Right atrium auricular region (tissue), 2 donors: Measurements from ENCODE around the gene NUS1. TPM values are rescaled to one million over a fixed set of nuclear protein-coding genes. Genes with fewer than 3 reads are reported as not detected.
"Not testable (repeated sequence)": the region's sequence is repeated elsewhere in the genome, so short reads cannot be mapped to it uniquely, and the experiment has no call there.

Experiments used
- DNase-seq: peaks from one replicate; pipeline ENCODE4 v3.0.0-alpha.2; 2019; ENCODE audit warnings: low spot score
- H3K27ac ChIP-seq, 2 donors: fragments of 200-600 bp; sonication (generic); 1 replicate in 1 of 2; 2 replicates in 1 of 2; pipeline ENCODE4 v1.5.1; 2016 to 2019
- H3K27me3 ChIP-seq, 2 donors: fragments of 200-600 bp; sonication (generic); one replicate each; pipeline versions ENCODE4 v1.5.1 to v1.6.0; 2017 to 2019
- H3K36me3 ChIP-seq: fragments of 200-600 bp; sonication (generic); one replicate; pipeline ENCODE4 v1.5.1; 2016
- H3K4me1 ChIP-seq, 2 donors: fragments of 200-600 bp; sonication (generic); one replicate each; pipeline versions ENCODE4 v1.5.1 to v1.6.0; 2017 to 2019
- H3K4me3 ChIP-seq, 2 donors: fragments of 200-600 bp; sonication (generic); 1 replicate in 1 of 2; 2 replicates in 1 of 2; pipeline ENCODE4 v1.5.1; 2017 to 2019; ENCODE audit warnings: mild to moderate bottlenecking in 1 of 2, moderate library complexity in 1 of 2
- H3K9me3 ChIP-seq, 2 donors: fragments of 200-600 bp; sonication (generic); one replicate each; pipeline ENCODE4 v1.5.1; 2019
- total RNA-seq, 2 donors: library from RNA; depleted of rRNA; stranded (reverse); fragments of >200 nt; gene quantifications; one replicate each; pipeline ENCODE4 v1.1.0, GENCODE V29; 2016
- TF ChIP-seq, protein P1 (sequence below), 2 donors: fragments of 200-600 bp; sonication (generic); IDR thresholded peaks; one replicate each; pipeline ENCODE4 v1.5.1; 2019; ENCODE audit warnings: antibody characterized with exemption in 2 of 2

The NUS1 gene
- total RNA-seq, 2 donors from 2014 or later = 10.8 to 15.5 TPM

DNA sequence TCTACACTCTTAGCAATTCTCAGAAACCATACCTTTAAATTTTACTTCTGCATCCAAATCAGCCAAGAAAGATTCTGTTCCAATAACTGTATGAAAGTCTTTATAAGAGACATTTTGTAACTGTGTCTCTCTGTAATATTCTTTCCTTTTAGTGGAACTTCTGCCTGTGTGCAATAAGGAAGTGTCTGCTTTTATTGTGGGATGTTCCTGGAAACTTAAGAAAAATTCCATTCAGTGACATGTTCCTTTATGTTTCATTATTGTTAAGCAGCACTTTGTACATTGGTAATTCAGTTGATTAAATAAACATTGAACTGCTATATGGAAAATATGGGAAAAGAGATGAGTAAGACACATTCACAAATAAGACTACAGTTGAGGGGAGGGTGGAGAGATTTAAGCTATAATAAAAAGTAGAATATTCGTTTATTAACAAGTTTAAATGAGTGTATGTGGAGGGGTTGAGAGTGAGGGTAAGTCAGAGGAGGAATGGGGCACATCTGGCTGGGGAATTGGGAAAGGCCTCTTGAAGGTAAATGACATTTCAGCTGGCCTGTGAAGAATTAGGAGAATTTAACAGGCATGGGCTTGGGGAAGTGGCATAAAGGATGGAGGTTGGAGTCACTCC is 11.9 kb downstream of the NUS1 start:
- Histone ChIP-seq H3K4me1 (peaks cover 0 to 8% of the 10 kb centered on the region in 2 donors), H3K27ac (no peak overlapping the region)

DNA sequence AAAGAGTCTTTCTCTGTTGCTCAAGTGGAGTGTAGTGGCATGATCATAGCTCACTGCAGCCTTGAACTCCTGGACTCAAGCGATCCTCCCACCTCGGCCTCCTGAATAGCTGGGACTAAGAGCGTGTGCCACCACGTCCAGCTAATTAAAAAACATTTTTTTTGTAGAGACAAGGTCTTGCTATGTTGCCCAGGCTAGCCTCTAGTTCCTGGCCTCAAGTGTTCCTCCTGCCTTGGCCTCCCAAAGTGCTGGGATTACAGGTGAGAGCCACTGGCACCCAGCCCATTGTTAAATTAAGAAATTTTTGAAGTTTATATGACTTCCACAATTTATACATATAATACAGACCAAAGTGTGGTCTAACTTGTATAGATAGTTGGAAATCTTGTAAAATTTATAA is 14.3 kb downstream of the NUS1 start:
- not testable (repeated sequence) for H3K27ac ChIP-seq, H3K9me3 ChIP-seq, H3K4me1 ChIP-seq, H3K36me3 ChIP-seq, DNase-seq, H3K27me3 ChIP-seq, H3K4me3 ChIP-seq

More for the DNA sequence above, 11.9 kb downstream of the NUS1 start:
- no peak for DNase-seq
- Histone ChIP-seq H3K9me3 (no peaks in the 10 kb centered on the region), H3K27me3 (no peaks in the 10 kb centered on the region), H3K36me3 (no peaks in the 10 kb centered on the region), H3K4me3 (no peak overlapping the region)
- TF ChIP-seq, protein P1, sequence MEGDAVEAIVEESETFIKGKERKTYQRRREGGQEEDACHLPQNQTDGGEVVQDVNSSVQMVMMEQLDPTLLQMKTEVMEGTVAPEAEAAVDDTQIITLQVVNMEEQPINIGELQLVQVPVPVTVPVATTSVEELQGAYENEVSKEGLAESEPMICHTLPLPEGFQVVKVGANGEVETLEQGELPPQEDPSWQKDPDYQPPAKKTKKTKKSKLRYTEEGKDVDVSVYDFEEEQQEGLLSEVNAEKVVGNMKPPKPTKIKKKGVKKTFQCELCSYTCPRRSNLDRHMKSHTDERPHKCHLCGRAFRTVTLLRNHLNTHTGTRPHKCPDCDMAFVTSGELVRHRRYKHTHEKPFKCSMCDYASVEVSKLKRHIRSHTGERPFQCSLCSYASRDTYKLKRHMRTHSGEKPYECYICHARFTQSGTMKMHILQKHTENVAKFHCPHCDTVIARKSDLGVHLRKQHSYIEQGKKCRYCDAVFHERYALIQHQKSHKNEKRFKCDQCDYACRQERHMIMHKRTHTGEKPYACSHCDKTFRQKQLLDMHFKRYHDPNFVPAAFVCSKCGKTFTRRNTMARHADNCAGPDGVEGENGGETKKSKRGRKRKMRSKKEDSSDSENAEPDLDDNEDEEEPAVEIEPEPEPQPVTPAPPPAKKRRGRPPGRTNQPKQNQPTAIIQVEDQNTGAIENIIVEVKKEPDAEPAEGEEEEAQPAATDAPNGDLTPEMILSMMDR (IDR thresholded peaks at IDR 0.05) = no peak

DNA sequence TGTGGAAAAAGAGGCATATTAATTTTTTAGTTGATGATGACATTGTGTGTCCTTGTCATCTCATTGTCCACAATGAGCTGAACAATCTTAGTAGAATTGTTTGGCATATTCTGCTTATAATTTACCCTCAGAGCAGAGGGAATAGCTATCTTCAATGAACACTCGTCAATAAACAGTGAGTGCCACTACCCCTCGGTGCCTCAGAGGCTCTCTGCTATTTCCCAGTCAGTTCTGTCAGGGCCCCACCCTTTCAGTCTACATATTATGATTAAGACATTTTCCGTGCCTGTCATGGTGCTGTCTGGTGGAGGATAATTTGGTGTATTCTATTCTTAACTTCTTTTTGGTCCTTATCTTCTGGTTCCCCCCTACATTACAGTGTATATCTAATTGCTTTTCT is 31.2 kb downstream of the NUS1 start:
- H3K4me1 ChIP-seq = no peaks in the 10 kb centered on the region
- H3K36me3 ChIP-seq = peaks cover 36% of the 10 kb centered on the region
- TF ChIP-seq, protein P1 (IDR thresholded peaks at IDR 0.05) = no peak
- no peak overlapping the region for H3K27ac ChIP-seq
- no peak for DNase-seq
- no peak overlapping the region for H3K4me3 ChIP-seq
- no peaks in the 10 kb centered on the region for H3K27me3 ChIP-seq
- no peaks in the 10 kb centered on the region for H3K9me3 ChIP-seq

DNA sequence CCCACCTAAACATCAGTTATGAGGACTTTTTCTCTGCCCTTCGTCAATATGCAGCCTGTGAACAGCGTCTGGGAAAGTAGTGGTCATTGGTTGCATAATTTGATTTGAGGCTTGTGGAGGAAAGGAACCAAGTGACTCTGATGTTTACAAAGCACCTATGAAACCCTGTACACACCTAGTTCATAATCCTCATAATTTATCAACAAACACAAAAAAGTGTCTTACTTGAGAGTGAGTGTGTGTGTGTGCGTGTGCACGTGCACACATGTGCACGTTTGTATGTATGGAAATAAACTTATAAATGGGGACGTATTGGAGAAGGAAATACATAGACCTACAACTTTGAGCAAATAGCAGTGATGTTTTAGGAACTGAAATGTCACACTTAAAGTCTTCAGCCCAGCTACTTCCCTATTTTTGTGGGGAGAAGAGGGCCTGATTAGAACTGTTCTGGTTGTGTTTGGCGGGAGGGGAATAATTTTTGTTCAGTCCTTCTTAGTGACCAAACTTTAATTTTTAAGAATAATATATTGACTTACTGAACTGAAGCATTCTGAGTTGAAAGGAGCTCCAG is 31.8 kb downstream of the NUS1 start:
- H3K4me1 ChIP-seq, H3K9me3 ChIP-seq, H3K4me3 ChIP-seq, DNase-seq, H3K27ac ChIP-seq, H3K27me3 ChIP-seq: not testable (repeated sequence)
- H3K36me3 ChIP-seq = peaks cover 35% of the 10 kb centered on the region

DNA sequence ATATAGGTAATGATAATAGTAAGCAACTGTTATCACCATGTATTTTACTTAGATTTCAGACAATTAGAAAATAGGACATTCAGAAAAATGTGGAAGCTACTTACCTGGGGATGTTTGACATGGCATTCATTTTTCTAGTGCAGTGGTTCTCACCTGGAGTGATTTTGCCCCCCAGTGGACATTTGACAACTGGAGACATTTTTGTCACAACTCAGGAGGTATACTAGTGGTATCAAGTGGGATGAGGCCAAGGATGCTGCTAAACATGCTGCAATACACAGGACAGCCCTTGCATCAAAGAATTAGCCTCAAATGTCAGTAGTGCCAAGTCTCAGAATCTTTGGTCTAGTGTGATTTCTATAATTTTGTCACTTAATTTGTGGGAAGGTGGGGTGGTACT is 36.1 kb downstream of the NUS1 start:
- Histone ChIP-seq H3K9me3 (no peaks in the 10 kb centered on the region), H3K27ac (no peak overlapping the region), H3K27me3 (no peaks in the 10 kb centered on the region), H3K36me3 (no peaks in the 10 kb centered on the region), H3K4me3 (no peak overlapping the region), H3K4me1 (no peaks in the 10 kb centered on the region)
- no peak for DNase-seq
- TF ChIP-seq, protein P1 (IDR thresholded peaks at IDR 0.05) = no peak

DNA sequence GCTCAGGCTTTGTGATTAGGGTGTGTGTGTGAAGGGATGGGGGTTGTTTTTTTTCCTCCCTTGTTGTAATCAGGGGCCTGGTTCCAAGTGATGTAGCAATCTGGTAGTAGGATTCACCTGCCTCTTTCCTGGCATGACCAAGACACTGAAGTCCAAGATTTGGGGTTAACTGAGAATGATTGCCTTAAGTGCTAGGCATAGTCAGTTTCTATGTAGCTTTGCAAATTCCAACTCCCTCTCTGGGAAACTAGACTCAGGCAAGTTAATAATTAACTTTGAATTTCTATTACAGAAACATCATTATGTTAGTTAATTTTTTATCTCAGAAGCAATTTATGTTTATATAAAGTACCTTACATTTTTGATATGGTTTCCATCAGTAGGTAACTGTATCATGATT is 43.6 kb downstream of the NUS1 start:
- Histone ChIP-seq H3K9me3 (no peaks in the 10 kb centered on the region), H3K27ac (no peak overlapping the region), H3K36me3 (no peaks in the 10 kb centered on the region), H3K4me1 (no peaks in the 10 kb centered on the region), H3K27me3 (no peaks in the 10 kb centered on the region), H3K4me3 (no peak overlapping the region)
- DNase-seq = no peak
- TF ChIP-seq, protein P1 (IDR thresholded peaks at IDR 0.05) = no peak

DNA sequence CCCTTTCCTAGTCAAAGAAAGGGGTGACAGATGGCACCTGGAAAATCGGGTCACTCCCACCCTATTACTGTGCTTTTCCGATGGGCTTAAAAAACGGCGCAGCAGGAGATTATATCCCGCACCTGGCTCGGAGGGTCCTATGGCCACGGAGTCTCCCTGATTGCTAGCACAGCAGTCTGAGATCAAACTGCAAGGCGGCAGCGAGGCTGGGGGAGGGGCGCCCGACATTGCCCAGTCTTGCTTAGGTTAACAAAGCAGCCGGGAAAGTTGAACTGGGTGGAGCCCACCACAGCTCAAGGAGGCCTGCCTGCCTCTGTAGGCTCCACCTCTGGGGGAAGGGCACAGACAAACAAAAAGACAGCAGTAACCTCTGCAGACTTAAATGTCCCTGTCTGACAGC is 46.3 kb downstream of the NUS1 start:
- H3K4me3 ChIP-seq, H3K4me1 ChIP-seq, H3K27me3 ChIP-seq, DNase-seq, H3K36me3 ChIP-seq, H3K27ac ChIP-seq, H3K9me3 ChIP-seq: not testable (repeated sequence)
